ENCODE data around the gene FMO1. TPM values are rescaled to one million over a fixed set of nuclear protein-coding genes. Genes with fewer than 3 reads are reported as not detected.

Gene FMO1
- total RNA-seq, 4 donors from 2014 or later, result 0.94 to 9.5 (median 1.9) TPM

- peak in 1 of 3 donors; percentile 14 for TF ChIP-seq CTCF (IDR thresholded peaks at IDR 0.05)
- peak; percentile 100 for ATAC-seq (ENCODE audit: low FRiP score)
- peak; percentile 47 for DNase-seq (ENCODE audit: low spot score)
These were observed 65.6 kb downstream of the FMO1 start, which contains the start of gene FMO4 for GRCh38 chr1:171313835-171314320. TSS of gene FMO4 (plus strand) at chr1:171314183. CDS start at chr1:171319826, 5,643 bp downstream.

GRCh38 chr1:171329251-171329650, 81.0 kb downstream of the FMO1 start:
- DNase-seq (ENCODE audit: low spot score) (no peak), ATAC-seq (ENCODE audit: low FRiP score) (no peak)
- TF ChIP-seq CTCF (IDR thresholded peaks at IDR 0.05), result no peak

GRCh38 chr1:171334024-171334640, 85.8 kb downstream of the FMO1 start:
- DNase-seq (ENCODE audit: low spot score) (no peak), ATAC-seq (ENCODE audit: low FRiP score) (no peak)

More at GRCh38 chr1:171334024-171334640, 85.8 kb downstream of the FMO1 start:
- TF ChIP-seq CTCF (IDR thresholded peaks at IDR 0.05), result no peak

Small RNA genes within 50 kb of the gene (small RNA-seq; reads per million reads assigned to genes)
- gene RF00019, result not detected

Other genes with a start within 250 kb of the FMO1 start
- 10 to 100 TPM in 1 of 4 donors, 1 to 10 TPM in 3; 3.2 to 16.5 (median 5.9) TPM for gene FMO3, start 157.6 kb upstream of the FMO1 start, total RNA-seq
- 100 to 1,000 TPM in 2 of 4 donors, 10 to 100 TPM in 2; 36.0 to 179 (median 89.4) TPM for gene FMO2, start 63.2 kb upstream of the FMO1 start, total RNA-seq
- gene FMO4, start 65.7 kb downstream of the FMO1 start, total RNA-seq, result 1 to 10 TPM; 1.8 to 7.9 (median 4.1) TPM
- gene PRRC2C, start 237.0 kb downstream of the FMO1 start, total RNA-seq, result 100 to 1,000 TPM in 2 of 4 donors, 10 to 100 TPM in 2; 83.9 to 130 (median 97.2) TPM